MM.1S (cell line): ENCODE data around the gene THADA.

Source experiments
- CTCF ChIP-seq: fragments of 300-600 bp; sonication (generic); IDR thresholded peaks from 2 replicates; pipeline ENCODE4 v1.5.1; 2016; ENCODE audit warnings: antibody characterized with exemption, low read length, mixed read lengths
- EZH2 ChIP-seq: fragments of 300-600 bp; sonication (generic); optimal IDR thresholded peaks from 2 replicates; pipeline ENCODE3; 2017; ENCODE audit warnings: low read depth, mild to moderate bottlenecking, antibody characterized with exemption, low read length, mixed read lengths
- EZH2phosphoT487 ChIP-seq: fragments of 300-600 bp; sonication (generic); IDR thresholded peaks from 2 replicates; pipeline ENCODE4 v1.6.1; 2018; ENCODE audit warnings: antibody characterized with exemption, low read length

- TF ChIP-seq CTCF = no peak
- no peak for TF ChIP-seq EZH2
- no peak for TF ChIP-seq EZH2phosphoT487
These were observed 297.3 kb downstream of the THADA start for GRCh38 chr2:43298500-43298899.
